GM10847 (cell line): ENCODE results near the gene TSPAN18.

ENCODE experiments used
- POLR2A ChIP-seq: IDR thresholded peaks from 2 replicates; pipeline ENCODE4 v1.6.1; 2011; ENCODE audit not compliant: insufficient read length; ENCODE audit errors: extremely low read depth

Gene TSPAN18

DNA sequence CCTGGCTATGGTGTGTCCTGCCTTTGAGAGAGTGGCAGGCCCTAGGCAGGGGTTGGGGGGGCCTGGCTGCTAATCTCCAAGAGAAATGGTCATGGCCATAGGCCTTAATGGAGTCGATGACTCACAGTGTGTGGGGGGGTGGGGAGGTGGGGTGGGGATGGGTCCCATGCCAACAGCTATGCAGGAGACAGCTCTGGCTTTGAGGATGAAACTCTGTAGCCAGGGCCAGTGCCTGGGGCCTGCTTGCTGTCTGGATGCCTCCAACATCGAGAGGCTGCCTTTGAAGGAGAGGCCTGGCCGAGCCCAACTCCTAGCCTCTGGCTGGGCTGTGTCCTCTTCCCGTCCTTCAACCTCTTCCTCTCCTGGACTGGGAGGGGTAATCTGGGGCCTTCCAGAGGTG is 23.9 kb upstream of the TSPAN18 start:
- TF ChIP-seq POLR2A = no peak

DNA sequence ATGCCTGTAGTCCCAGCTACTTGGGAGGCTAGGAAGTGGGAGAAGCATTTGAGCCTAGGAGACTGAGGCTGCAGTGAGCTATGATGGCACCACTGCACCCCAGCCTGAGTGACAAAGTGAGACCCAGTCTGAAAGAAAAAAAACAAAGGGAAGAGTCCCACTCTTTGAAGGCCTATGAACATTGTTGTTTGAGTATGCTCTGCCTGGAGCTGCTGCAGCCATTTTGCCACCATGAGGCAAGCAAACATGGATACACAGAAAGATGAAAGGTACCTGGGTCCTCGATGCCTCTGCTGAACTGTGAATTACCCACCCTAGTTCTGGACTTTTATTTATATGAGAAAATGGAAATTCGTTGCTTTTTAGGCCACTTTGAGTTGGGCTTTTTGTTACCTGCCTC is 19.7 kb upstream of the TSPAN18 start:
- TF ChIP-seq POLR2A = no peak

- TF ChIP-seq POLR2A = no peak
Measured at GRCh38 chr11:44708009-44708408, 18.8 kb upstream of the TSPAN18 start.

DNA sequence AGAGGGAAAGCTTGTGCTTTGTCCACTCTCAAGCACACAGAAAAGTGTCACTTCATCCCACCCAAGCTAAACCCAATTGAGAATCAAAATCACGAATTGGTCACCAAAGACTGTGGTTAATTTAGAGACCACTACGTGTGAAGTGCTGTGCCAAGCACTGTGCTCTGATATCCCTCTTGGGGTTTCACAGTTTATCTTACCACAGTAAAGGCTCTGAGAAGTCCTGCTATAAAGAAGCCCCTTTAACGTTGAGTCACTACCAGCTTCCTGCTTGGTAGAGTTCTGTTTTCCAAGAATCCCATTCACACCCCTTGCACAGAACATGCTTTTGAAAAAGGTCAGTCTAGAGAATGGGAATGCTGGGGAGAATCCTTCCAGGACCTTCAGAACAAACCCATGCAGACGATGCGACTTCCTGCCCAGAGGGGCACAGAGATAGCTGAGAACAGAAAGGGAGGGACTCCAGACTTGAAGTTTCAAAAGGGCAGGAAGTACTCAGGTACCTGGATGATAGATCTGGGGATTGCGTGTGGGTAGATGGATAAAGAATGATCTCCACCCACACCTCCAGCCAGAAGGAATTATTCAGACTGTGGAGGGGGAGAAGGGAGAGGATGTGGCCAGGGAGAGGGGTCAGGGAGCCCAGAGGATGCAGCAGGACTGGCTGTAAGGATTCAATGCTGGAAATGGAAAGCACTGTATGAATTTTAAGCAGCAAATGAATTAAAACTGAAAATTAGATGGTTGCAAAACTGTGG is 18.1 kb upstream of the TSPAN18 start:
- no peak for TF ChIP-seq POLR2A

DNA sequence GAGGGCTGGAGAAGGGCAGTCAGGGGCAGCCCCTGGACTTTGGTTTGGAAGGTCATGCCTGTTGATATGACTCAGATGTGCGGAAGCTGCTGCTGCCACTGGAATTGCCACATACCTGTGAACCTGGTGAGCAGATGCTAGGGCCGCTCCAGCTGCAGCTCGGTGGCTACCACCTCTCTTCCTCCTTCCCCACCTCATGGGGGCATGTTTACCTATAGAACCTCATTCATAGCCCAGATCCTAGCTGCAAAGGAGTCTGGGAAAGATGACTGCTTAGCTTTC is 17.5 kb upstream of the TSPAN18 start:
- no peak for TF ChIP-seq POLR2A

- no peak for TF ChIP-seq POLR2A
Measured at GRCh38 chr11:44709966-44710365, 16.8 kb upstream of the TSPAN18 start.

- TF ChIP-seq POLR2A = no peak
Measured at GRCh38 chr11:44711113-44711786, 15.5 kb upstream of the TSPAN18 start.

DNA sequence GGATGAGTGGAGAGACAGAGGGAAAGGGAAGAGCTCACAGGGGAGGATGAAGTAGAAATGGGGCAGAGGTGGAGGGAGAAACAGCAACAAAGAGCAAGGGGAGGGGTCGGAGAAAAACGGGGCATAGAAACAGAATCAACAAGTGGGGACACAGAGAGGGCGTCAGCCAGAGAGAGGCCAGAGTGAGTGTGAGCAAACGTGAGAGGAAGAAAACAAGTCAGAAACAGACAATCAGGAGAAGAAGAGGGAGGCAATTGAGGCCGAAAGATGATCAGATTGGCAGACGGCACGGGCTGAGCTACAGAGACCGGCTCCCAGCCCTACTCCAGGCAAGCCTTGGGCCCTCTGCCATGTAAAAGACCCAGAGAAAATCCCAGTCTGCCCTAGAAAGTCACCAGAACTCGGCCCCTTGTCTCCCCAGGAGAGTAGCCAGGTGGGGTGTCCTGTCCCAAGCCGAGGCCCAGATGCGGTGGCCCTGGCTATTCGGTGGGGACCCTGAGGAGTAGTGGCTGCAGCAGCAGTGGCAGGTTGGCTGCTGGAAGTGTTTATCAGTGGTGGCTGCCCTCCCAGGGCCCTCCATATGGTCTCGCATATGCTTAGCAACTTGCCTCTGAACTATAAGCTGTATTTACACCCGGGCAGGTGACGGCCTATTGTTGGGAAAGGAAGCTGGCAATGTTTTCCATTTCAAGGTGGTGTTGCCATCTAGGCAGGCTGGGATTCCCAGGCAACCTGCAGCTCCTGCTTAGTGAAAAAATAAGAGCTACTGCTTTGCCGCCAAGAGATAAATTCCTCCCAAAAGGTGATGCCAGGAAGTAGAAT is 14.8 kb upstream of the TSPAN18 start:
- no peak for TF ChIP-seq POLR2A

DNA sequence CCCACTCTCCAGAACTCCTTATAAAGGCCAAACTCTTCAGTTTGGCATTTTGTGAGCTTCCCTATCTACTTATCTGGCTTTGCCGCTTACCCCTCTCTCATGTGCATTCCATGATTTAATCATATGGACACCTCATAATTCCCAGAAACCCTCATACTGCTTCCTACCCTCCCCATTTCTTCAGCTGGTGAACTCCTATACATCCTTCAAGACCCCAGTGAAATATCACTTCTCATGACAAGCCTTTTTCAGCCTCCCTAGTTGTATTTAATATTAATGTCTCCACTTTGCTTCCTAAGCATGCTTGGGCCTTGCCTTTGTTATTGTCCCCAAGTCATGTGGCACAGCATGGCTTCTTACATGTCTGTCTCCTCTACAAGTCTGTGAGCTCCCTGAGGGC is 13.7 kb upstream of the TSPAN18 start:
- no peak for TF ChIP-seq POLR2A

- TF ChIP-seq POLR2A = no peak
Measured at GRCh38 chr11:44716256-44716655, 10.5 kb upstream of the TSPAN18 start.

- TF ChIP-seq POLR2A = no peak
Measured at GRCh38 chr11:44718057-44718456, 8.7 kb upstream of the TSPAN18 start.

DNA sequence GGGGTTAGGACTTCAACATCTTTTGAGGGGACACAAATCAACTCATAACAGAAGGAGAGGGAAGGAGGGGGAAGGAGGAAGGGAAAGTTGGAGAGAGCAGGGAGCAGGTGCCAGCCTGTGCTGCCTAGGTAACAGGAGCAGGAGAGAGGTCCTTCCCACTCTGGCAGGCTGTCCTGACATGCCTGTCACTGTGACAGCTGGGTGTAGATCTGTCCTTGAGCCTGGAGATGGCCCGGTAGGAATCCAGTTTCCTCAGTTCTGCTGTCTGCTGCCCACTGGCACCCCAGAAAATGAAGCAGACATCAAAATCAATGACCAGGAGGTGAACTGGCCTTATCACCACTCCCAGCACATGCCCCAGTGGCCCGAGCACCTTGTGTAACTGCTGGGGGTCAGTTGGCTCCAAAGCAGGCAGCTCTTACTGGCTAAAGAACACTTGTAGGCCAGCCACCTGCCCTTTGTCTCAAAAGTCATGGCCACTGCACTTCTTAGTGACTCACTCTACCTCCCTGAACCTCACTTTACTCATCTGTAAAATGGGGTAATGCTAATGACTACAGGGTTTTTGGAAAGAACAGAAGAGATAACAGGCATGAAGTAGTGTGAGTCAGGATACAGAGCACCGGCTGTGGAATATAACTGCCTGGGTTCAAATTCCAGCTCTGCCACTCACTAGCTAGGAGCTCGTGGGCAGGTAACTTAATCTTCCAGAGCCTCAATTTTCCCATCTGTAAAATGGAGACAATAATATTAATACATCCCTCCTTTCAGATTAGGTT is 8.0 kb upstream of the TSPAN18 start:
- TF ChIP-seq POLR2A = no peak

DNA sequence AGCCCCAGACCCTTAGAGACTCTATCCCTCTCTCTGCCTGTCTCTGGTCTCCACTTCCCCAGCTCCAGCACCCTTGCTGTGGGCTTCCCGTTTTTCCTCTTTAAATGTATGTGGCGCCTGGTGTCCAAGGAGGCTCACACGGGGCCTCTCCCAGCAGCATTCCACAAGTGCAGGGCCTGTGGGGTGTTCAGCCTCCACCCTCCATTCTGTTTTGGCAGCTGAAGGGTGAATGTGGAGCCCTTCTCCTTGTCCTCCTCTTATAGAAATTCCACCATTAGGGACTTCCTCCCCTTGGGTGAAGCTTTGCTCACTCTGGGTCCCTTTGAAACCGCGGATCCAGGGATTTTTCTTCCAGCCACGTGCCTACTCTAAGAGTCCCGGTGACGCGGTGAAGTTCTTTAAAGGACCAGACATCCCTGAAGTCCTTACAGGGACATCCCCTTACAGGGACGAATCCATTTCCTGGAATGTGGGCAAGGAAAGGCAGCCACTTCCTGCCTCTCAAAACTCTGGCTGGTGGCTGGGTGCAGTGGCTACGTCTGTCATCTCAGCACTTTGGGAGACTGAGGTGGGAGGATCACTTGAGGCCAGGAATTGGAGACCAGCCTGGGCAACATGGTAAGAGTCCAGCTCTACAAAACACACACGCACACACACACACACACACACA is 1.6 kb upstream of the TSPAN18 start:
- no peak for TF ChIP-seq POLR2A

DNA sequence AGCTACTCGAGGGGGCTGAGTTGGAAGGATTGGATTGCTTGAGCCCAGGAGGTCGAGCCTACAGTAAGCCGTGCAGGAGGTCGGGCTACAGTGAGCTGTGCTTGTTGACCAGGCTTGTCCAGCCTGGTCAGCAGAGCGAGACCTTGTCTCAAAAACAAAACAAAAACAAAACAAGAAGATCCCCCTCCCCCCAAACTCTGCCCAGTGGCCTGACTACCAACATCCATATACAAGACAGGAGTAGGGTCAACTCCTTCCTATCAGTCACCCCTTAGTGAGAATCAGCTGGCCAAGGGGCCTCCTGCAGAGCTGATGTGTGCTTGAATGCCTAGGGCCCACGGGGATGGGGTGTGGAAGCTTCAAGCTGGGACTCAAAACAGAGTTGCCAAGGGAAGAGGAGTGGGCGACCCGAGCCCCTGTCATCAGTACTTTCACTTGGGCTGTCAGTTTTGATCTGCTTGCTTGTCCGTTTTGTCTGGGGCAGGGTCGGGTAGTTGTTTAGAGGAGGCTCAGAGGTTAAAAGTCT is 942 bp upstream of the TSPAN18 start:
- TF ChIP-seq POLR2A = no peak

GRCh38 chr11:44727114-44727372 is 281 bp downstream of the TSPAN18 start:
- no peak for TF ChIP-seq POLR2A
